Activated CD4-positive, CD25-positive, alpha-beta regulatory T cell treated with anti-CD3 and anti-CD28 coated beads, Interleukin-2, amount 50 U/mL, for 24 hours (primary cell): ENCODE data around the gene AP2S1.
"Not testable (repeated sequence)": the region's sequence is repeated elsewhere in the genome, so short reads cannot be mapped to it uniquely, and the experiment has no call there.

Experiments
- ATAC-seq, 2 donors: fragments of 150-1000 bp; cut with Tn5 transposase; one replicate each; pipeline ENCODE4 v1.10.0; 2021; ENCODE audit warnings: mild to moderate bottlenecking in 1 of 2, moderate library complexity in 1 of 2

AP2S1 gene

DNA sequence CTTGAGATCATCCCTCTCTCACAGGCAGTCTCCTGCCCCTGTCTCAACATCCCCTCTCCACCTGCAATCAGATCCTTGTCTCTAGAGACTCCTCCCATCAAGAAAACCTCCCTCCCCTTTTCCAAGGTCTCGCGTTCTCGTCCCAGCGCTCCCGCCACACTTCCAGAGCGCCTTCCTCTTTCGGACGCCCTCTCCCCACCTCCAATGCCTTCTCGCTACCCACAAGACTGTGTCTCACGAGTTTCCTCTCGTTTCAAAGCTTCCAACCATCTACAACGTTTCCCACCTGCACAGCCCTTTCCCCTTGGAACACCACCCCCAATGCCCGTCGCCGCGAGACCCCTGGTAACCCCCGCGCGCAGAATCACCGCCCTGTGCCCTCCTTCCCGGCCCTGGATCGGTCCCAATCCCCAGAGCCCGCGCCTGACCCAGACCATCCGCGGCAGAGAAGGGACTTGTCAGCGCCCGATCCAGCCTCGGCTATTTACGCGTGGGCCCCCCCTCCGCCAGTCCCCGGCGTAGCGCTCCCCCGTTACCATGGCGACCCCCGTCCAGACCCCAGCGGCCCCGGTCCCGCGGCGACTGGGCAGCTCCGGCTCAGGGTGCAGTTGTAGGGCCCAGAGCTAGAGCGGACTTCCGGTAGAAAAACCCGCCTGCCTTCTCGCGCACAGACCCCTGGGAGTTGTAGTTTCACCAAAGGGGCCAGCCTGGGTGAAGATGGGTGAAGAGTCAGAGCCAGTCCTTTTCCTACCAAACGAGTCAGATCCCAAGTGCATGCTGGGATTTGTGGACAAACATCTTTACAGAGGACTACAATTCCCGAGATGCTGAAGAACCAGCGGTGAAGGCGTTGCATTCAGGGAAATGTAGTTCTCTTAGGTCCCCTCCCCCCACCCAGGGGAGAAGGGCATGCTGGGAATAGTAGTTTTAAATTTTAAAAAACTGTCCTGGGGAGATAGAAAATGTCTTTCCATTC lies at the start of gene AP2S1:
TSS of gene AP2S1 (minus strand) at position 619 of the 976 bp plus-strand sequence. CDS start at position 539, 80 bp downstream.
- peak; percentile 97 for ATAC-seq

DNA sequence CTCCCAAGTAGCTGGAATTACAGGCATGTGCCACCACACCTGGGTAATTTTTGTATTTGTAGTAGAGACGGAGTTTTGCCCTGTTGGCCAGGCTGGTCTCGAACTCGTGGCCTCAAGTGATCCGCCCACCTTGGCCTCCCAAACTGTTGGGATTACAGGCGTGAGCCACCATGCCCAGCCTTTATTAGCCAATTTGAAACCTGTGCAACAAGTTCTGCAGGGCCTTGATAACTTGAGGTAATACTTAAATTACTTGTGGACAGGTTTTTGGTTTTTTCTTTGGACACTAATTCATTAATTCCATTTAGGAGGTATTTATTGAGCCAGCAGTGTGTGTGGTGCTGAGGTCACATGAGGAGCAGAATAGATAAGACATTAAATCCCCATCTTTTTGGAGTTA lies 49.7 kb upstream of the AP2S1 start:
- ATAC-seq = no peak

DNA sequence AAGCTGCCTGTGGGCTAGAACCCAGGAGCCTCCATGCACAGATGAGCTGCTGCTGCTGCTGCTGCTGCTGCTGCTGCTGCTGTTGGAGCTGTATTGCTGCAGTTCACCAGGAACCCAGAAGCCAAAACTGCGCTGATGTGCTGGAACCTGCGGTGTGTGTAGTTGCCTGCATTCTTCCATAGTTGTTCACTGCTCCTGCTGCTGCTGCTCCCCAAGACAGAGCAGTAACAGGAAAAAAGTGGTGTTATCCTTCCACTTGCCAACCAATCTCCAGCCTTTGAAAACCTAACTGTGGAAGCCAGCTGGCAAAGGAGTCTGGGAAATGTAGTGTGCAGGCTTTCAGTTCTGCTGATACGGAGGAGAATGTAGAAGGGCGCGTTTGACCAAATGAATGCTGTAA lies 48.1 kb upstream of the AP2S1 start:
- ATAC-seq = no peak

GRCh38 chr19:46896076-46896794 lies 45.6 kb upstream of the AP2S1 start:
- ATAC-seq = no peak

- no peak for ATAC-seq
Measured at GRCh38 chr19:46892252-46893179, 41.9 kb upstream of the AP2S1 start.

DNA sequence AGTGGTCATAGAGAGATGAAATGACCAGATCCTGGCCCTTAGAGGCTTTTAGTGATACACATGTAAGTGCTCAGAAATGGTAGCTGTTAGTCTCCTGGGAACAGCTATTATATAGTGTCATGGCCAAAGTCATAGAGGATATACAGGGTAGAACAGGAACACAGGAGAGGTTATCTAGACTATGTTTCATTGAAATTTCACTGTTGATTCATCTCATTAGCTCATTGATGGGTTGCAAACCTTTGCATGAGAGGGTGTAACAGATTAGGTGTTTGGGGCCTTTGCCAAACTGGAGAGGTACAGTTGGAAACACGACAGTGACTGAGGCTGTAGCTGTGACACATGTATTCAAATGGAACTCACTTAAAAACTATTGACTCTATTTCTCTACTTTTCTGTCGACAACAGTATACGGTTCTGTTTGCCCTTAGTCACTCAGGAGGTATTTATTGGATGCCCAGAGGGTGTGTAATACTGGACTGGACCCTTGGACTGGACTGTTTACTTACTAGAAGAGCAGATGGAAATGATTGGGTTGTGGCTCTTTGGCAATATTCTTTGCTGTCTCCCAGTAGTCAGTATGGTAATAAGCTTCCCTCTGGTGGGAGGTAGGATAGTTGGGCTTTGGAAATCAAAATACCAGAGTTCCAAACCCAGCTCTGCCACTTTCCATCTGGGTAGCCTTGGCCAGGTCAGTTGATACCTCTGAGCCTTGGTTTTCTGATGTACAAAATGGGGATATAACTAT lies 40.0 kb upstream of the AP2S1 start:
- no peak for ATAC-seq

DNA sequence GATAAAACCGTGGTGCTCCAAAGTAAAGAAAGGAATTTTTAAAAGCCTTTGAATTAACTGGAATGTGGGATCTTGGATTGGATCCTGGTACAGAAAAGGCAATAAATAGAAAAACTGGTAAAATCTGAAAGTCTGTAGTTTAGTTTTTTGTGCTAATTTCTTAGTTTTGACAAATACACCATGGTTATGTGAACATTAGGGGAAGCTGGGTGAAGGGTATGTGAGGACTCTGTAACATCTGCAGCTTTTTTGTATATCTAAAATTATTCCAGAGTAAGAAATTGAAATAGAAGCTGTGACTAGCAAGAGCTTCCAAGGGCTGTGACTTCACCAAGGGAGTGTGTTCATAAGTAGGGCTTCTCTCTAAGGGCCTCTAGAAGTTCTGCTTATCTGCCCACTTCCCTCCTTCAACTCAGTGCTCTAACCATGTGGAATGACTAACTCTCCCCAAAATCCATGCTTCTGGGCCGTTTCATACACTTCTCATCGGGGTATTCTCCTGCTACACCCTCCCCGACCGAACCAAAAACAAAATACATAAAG lies 36.7 kb upstream of the AP2S1 start:
- ATAC-seq = no peak

- ATAC-seq = no peak
Measured at GRCh38 chr19:46886546-46887239, 36.0 kb upstream of the AP2S1 start.

DNA sequence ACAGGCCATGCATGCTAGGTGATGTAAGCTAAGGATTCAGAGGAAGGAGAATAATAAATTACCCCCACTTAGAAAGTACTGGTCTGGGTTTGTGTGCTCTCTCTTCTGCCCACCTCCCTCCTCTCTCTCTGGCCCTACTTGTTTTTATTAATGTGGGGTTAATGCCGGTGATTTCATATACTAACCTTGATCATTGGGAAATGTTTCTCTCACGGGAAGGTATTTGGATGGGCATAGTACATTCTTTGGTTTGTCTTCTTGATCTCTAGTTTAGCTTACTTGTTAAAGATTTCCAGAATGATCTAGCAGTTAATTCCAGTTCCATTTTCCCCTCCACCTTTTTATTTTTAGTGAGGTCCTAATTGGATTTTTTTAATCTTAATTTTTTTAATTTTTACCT lies 34.8 kb upstream of the AP2S1 start:
- ATAC-seq = no peak

DNA sequence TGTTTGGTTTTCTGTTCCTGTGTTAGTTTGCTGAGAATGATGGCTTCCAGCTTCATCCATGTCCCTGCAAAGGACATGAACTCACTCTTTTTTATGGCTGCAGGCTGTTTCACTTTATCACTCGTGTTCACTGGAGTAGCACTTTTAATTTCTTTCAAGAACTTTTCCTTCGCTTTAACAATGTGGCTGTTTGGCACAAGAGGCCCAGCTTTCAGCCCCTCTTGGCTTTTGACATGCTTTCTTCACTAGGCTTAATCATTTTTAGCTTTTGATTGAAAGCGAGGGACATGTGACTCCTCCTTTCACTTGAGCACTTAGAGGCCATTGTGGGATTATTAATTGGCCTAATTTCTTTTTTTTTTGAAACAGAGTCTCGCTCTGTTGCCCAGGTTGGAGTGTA lies 32.1 kb upstream of the AP2S1 start:
- not testable (repeated sequence) for ATAC-seq

DNA sequence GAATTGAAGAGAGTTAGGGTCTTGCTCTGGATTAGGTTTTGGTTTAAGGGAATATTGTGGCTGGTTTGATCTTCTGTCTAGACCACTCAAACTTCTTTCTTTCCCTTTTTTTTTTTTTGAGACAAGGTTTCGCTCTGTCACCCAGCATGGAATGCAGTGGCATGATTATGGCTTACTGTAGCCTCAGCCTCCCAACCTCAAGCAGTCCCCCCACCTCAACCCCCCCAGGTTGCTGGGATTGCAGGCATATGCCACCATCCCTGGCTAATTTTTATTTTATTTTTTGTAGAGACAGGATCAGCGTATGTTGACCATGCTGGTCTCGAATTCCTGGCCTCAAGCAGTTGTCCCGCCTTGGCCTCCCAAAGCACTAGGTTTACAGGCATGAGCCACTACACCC lies 31.4 kb upstream of the AP2S1 start:
- ATAC-seq = no peak

GRCh38 chr19:46881092-46881491 lies 30.4 kb upstream of the AP2S1 start:
- no peak for ATAC-seq

DNA sequence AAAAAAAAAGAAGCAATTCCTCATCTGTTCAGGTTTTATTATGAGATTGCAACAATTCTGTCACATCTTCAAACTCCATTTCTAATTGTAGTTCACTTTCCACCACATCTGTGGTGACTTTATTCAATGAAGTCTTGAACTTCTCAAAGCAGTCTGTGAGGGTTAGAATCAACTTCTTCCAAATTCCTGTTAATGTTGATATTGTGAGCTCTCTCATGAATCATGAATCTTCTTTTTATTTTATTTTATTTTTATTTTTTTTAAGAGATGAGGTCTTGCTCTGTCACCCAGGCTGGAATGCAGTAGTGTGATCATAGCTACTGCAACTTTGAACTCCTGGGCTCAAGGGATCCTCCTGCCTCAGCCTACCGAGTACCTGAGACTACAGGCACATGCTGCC lies 29.8 kb upstream of the AP2S1 start:
- ATAC-seq = no peak

DNA sequence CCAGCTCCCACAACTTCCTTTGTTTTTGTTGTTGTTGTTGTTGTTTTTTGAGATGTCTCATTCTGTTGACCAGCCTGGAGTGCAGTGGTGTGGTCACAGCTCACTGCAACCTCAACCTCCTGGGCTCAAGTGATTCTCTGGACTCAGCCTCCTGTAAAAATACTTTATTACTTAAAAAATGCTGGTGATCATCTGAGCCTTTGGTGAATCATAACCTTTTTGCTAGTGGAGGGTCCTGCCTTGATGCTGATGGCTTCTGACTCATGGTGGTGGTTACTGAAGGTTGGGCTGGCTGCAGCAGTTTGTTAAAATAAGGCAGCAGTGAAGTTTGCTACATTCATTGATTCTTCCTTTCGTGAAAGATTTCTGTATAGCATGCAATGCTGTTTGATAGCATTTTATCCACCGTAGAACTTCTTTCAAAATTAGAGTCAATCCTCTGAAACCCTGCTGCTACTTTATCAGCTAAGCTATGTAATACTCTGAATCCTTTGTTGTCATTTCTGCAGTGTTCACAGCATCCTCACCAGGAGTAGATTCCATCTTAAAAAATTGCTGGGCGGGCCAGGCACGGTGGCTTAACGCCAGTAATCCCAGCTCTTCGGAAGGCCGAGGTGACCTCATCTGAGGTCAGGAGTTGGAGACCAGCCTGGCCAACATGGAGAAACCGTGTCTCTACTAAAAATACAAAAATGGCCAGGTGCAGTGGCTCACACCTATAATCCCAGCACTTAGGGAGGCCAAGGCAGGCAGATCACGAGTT lies 28.1 kb upstream of the AP2S1 start:
- peak; percentile 43 to 53 for ATAC-seq

GRCh38 chr19:46875657-46876056 lies 25.0 kb upstream of the AP2S1 start:
- ATAC-seq = no peak

DNA sequence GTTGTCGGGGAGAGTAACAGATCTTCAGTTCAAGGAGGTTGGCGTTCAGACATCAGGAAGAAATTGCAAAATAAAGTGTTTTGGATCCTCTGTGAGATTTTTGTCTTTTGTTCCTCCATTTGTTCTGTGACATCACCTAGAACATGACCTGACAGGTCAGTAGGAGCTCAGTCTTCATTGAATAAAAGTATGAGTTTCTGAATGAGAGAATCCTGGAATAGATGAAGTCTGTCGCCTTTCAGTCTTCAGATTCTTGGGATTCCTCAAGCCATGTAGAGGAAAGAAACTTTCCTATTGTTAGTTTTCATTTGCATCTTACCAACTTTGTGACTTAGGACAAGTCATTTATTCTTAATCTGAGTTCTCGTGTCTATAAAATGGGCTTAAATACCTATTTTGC lies 24.6 kb upstream of the AP2S1 start:
- ATAC-seq = no peak

- ATAC-seq = no peak
Measured at GRCh38 chr19:46872967-46873366, 22.3 kb upstream of the AP2S1 start.

DNA sequence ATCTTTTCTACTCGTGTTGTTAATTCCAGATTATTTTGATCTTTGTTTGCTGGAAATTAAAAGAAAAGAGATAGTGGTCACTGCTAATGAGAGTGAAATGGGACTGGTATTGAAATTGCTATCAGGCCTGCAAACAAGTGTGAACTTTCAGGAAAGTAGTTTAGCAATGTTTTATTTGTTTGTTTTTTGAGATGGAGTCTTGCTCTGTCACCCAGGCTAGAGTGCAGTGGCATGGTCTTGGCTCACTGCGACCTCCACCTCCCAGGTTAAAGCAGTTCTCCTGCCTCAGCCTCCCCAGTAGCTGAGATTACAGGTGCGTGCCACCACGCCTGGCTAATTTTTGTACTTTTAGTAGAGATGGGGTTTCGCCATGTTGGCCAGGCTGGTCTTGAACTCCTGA lies 20.5 kb upstream of the AP2S1 start:
- not testable (repeated sequence) for ATAC-seq

- no peak for ATAC-seq
Measured at GRCh38 chr19:46868025-46868802, 17.6 kb upstream of the AP2S1 start.
